GM21367 (cell line): ENCODE results near the gene METTL16.
A peak's percentile ranks its signal among the peaks of the same experiment; 100 is the strongest.

Experiments
- ATAC-seq: cut with Tn5 transposase; IDR thresholded peaks from one replicate; pipeline ENCODE4 v1.9.1; 2021; ENCODE audit not compliant: unreplicated experiment

Gene METTL16

DNA sequence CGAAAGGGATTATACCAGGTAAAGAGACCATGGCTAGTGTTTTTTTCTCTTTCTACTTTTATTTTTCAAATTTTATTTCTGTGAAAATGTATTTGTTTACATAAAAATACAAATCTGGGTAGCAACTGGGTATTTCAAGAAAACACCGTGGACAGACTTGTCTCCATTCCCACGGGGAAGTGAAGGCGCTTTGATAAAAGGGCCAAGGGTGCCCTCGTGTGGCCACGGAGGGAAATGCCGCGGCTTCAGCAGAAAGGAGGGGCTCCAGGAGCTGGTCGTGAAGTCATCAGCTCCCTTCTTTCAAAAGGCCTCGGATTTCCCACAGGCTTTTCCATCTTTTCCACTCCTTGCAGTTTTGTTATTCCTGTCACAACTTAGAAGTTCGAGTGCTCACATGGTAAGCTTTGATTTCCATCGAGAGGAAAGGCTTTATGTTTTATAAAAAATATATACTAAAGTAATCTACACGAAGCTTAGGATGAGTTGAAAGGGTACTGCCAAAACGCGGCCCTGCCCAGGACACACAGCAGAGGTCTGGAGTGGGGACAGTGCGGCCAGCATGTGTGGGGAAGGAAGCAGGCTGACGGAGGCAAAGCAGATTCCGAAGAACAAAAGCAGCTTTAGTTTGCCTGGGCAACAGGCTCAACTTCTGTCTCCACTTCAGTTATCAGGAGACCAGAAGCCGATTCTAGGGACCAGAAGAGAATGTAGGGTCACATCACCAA, 95.5 kb downstream of the METTL16 start:
- no peak for ATAC-seq

DNA sequence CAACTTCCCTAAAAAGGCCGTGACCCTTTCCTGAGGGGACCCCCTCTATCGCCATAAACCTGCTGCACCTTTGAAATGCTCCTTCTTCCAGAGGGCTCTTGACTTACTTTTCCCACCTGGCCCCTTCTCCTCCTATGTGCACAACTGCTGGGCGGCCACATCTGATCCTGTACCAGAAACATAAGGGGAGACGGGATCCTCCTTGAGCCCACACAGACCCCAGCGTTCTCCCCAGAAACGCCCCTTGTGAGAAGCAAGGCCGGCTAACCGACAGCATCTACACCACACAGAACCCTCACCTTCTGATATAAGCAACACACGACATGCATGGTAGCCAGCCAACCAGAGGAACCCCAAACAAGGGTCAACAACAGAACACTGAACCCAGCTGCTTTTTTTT, 96.6 kb downstream of the METTL16 start:
- ATAC-seq, result no peak

GRCh38 chr17:2414446-2415064, 97.1 kb downstream of the METTL16 start:
- no peak for ATAC-seq

- no peak for ATAC-seq
These were observed 99.1 kb downstream of the METTL16 start for GRCh38 chr17:2412561-2413021.

- no peak for ATAC-seq
These were observed 100.7 kb downstream of the METTL16 start for GRCh38 chr17:2410951-2411350.

- ATAC-seq, result no peak
These were observed 104.5 kb downstream of the METTL16 start for GRCh38 chr17:2406903-2407790.

- ATAC-seq, result no peak
These were observed 105.3 kb downstream of the METTL16 start for GRCh38 chr17:2406271-2406902.

GRCh38 chr17:2405247-2405926, 106.3 kb downstream of the METTL16 start:
- no peak for ATAC-seq

- ATAC-seq, result no peak
These were observed 108.6 kb downstream of the METTL16 start for GRCh38 chr17:2403044-2403443.

GRCh38 chr17:2402544-2402943, 109.1 kb downstream of the METTL16 start:
- no peak for ATAC-seq

DNA sequence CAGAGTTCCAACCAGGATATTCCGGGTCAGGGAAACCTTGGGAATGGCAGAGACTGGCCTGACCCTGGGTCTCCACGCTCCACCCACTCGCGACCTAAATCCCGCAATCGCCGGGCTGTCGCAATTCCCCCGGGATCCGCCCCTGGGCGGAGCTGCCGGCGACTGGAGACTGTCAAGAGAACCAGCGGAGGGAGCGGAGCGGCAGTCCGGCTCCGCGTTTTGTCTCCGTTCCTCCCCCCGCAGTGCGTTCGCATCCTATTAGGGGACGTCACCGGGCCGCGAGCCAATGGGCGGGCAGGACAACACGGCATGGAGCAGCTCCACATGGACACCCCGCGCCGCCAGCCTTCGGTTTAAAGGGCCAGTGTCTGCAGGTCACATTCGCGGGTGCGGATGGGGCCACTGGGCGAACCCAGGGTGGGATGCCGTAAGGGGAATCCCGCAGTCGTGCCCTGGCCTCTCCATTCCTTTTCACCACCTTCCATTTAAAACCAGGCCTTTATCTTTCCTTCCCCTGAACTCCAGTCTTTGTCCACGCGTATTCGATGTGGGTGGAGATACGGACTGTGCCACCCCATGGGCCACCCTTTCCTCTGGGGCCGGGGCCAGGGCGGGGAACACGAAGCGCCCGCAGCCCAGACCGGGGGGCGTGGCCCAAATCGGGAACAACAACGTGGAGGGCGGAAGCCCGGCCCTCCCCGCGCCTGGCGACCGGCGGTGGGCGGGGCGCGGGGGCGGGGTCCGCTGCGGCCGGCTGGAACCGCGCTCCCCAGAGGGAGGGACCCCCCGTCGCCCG, 110.1 kb downstream of the METTL16 start:
- ATAC-seq, result peak; percentile 39

GRCh38 chr17:2400877-2401425, 110.7 kb downstream of the METTL16 start, which contains the start of gene MNT:
Gene MNT (minus strand): TSS chr17:2401060. CDS start chr17:2400712, 348 bp downstream.
- peak; percentile 24 for ATAC-seq

DNA sequence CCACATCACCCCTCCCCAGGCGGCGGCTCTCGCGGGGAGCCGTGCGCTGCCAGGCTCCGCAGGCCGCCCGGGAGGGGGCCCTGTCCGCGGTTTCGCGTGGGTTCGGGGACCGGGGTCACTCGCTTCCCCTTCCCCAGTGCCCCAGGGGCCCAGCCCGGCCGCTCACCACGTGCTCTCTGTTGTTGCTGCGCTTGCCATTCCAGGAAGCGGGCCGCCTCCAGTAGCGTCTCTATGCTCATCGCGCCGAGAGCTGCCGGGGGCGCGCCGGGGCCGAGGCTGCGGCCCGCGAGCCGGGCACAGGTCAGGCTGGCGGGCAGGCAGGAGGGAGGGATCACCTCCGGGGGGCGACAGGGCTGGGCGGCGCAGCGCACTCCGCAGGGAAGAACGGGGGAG, 111.2 kb downstream of the METTL16 start:
- ATAC-seq, result no peak

GRCh38 chr17:2399572-2400473, 111.9 kb downstream of the METTL16 start:
- peak; percentile 26 for ATAC-seq

DNA sequence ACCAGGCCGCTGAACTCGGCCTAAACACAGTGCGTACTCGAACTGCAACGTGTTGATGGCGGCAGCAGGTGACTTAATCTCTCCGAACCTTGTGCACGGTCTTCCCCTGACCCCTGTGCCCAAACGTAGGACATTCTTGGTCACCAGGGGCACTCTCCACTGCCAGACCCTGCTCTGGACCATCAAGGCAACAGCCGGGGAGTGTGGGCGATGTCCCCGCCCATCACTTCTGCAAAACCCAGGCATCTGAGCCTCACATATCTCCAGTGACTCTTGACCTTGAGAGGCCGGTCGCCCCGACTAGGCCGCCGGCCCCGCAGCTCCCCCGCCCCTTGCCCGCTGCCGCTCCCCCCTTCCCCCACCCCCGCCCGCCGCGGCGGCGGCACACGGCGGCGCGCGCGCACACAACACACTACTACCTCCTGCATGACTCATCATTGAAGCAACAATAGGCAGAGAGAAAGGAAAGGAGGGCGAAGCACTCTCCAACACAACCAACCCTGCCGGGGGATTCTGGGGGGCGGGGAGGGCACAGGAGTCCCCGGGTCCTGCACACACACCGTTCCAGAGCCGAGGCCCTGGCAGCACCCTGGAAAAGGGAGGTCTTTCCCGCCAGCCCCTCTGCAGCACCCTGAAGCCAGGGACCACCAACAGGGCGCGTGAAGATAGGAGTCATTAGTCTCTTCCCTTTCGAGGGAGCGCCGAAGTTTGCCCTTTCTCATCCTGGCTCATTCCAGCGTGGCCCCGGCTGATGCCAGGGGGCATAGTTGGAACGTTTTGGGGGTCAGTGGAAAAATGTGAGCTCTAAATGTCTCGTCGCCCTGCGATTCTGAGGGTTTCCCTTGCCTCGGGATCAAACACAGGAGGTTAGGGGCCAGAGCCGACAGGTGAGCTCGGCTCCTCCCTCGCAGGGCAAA, 112.8 kb downstream of the METTL16 start:
- no peak for ATAC-seq

GRCh38 chr17:2398182-2398581, 113.5 kb downstream of the METTL16 start:
- ATAC-seq, result no peak
